Hematopoietic multipotent progenitor cell treated with erythropoietin and hydrocortisone succinate and interleukin-3 and kit ligand, for 4 days (in vitro differentiated cells): Measurements from ENCODE around the gene SLTM.
"Not testable (repeated sequence)": the region's sequence is repeated elsewhere in the genome, so short reads cannot be mapped to it uniquely, and the experiment has no call there.

Source experiments
- DNase-seq: peaks from one replicate; pipeline ENCODE4 v3.0.0-alpha.2; 2015

The SLTM gene

DNA sequence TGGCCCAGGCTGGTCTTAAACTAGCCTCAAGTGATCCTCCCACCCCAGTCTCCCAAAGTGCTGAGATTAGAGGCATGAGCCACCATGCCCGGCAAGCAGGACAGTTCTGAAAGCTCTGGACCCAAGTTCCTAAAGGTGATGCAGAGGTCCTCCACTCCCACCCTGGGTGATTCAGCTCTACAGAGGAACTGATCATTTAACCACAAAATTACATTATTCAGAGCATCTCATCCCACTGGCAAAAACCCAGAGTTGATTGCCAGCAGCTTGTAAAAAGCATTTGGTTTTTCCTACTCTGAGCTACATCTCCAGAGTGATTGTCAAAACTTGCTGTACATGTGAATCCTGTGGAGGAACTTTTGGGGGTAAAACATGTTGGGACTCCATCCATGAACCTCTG, 60.2 kb downstream of the SLTM start:
- DNase-seq, result peak; percentile 15

DNA sequence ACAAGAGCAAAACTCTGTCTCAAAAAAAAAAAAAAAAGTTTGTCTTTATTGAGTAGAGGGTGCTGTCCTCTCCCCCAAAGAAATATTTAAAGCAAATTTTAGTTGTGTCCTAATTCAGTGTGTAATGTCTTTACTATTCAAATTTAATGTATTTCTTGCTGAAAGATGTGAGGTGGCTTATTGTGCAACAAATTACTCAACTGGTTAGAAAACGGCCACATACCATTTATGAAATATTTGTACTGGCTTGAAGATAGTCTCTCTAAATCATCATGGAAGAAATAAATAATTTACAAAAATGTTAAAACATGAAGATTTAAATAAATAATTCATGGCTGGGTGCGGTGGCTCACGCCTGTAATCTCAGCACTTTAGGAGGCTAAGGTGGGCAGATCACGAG, 63.0 kb downstream of the SLTM start:
- DNase-seq, result peak; percentile 40

DNA sequence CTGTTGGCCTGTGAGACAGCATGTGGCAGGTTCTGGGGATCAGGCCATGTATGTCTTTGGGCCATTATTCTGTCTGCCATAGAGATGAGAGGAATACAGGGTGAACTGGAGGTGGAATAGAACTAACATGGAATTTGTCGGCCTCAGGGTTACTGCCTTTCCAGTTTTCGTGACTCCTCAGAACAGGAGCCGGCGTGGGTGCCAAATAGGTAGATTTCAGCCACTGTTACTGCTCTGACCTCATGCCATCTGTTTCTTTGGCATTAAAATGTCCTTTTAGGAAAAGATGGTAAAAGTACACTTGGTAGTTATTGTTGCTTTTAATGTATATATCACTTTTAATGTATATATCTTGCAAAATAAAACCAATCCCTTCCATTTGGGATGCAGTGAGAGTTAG, 65.6 kb downstream of the SLTM start:
- DNase-seq, result no peak

DNA sequence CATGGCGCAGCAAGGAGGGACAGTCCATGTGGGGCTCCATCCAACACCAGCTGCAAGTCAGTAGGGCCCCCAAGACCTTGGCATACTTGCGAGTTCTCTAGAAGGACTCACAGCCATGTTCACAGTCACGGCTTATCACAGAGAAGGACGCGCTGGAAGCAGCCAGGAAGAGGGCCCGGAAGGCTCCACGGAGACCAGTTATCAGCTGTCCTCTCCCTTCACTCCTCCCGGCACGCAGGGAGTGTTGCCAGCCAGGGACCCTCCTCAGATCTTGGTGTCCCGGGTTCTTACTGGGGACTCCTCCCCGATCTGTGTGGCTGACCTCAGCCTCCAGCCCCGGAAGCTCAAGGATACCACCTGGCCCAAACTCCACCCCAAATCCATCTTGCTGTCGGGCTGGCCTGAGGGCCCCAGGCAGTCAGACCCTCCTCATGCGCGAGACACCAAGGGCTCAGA, 68.0 kb downstream of the SLTM start:
- DNase-seq, result no peak

DNA sequence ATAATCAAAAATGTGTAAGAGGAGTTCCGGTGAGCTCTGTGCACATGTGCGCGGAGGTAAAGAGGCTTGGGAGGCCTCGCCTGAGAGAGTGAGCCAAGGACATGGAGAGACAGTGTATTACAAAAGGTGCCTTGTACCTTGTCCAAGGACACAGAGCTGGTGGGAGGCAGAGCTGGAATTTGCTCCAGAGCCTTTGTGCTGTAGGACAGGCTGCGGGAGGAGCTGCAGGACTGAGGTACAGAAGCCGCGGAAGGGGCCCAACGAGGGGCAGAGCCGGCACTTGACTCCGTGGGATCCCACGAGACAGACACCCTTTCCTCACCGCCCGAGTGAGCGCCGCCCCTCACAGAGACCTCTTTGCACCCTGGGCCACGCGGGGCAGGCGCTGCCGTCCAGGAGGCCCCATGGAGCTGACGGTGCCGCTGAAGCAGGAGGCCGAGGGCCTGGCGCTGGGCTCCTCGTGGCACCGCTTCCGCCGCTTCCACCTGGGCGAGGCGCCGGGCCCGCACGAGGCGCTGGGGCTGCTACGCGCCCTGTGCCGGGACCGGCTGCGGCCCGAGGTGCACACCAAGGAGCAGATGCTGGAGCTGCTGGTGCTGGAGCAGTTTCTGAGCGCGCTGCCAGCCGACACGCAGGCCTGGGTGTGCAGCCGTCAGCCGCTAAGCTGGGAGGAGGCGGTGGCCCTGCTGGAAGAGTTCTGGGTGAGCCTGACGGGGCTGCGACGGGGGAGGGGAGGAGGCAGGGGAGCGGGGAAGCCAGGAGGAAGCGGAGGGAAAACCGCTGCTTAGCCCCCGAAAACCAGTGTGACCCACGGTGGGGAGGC, 68.7 kb downstream of the SLTM start:
- peak; percentile 43 for DNase-seq

DNA sequence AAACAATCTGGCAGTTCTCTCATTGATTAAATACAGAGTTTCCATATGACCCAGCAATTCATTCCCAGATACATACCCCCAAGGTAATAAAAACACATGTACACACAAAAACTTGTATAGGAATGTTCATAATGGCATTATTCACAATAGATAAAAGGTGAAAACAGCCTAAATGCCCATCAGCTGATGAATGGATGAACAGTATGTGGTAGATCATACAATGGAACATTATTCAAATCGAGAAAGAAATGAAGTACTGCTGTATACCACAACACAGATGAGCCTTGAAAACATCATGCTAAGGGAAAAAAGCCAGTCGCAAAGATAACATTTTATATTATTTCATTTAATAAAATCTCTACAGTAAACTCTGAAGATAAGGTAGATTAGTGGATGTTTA, 71.2 kb downstream of the SLTM start:
- no peak for DNase-seq

DNA sequence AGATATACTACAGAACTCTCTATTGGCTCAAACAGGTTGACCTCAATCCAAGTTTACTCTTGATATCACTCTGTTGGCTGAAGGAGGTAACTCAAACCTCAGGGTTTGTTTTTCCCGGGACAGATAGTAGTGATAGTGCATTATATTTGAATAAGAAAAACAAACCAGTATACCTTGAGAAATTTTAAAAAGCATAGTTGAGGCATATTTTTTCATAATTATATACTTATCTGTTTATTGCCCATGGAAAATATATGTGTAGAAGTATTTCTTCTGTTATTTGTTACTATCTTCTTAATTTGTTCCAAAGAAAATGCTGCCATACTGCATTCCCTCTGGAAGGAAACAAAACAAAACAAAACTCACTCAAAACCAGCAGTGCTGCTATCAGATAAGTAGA, 76.9 kb downstream of the SLTM start:
- DNase-seq, result not testable (repeated sequence)

- no peak for DNase-seq
Observed at GRCh38 chr15:58856086-58856485, 77.4 kb downstream of the SLTM start.

GRCh38 chr15:58854593-58854992, 78.9 kb downstream of the SLTM start:
- no peak for DNase-seq

DNA sequence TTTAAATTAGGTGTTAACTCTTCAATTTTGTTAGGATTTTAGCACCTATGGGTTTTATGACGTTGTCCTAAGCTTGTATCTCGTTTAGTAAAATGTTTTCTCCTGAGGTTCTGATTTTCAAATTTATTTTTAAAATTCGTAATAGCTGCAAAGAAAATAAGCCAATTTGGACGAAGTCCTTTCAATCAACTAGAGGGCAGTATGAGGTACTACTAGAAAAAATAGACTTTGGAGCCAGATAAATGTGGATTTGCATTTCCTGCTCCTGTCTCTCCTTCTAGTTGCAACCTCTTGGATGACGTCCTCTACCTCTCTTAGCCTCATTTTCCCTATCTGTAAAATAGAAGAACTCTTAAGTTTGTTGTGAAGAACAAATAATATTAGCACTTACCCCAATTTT, 81.1 kb downstream of the SLTM start:
- DNase-seq, result peak; percentile 54

GRCh38 chr15:58851205-58851604, 82.3 kb downstream of the SLTM start:
- DNase-seq, result not testable (repeated sequence)

GRCh38 chr15:58842713-58843396, 90.6 kb downstream of the SLTM start:
- DNase-seq, result peak; percentile 10

GRCh38 chr15:58840048-58840447, 93.4 kb downstream of the SLTM start:
- DNase-seq, result no peak

GRCh38 chr15:58839485-58839884, 94.0 kb downstream of the SLTM start:
- DNase-seq, result peak; percentile 63

DNA sequence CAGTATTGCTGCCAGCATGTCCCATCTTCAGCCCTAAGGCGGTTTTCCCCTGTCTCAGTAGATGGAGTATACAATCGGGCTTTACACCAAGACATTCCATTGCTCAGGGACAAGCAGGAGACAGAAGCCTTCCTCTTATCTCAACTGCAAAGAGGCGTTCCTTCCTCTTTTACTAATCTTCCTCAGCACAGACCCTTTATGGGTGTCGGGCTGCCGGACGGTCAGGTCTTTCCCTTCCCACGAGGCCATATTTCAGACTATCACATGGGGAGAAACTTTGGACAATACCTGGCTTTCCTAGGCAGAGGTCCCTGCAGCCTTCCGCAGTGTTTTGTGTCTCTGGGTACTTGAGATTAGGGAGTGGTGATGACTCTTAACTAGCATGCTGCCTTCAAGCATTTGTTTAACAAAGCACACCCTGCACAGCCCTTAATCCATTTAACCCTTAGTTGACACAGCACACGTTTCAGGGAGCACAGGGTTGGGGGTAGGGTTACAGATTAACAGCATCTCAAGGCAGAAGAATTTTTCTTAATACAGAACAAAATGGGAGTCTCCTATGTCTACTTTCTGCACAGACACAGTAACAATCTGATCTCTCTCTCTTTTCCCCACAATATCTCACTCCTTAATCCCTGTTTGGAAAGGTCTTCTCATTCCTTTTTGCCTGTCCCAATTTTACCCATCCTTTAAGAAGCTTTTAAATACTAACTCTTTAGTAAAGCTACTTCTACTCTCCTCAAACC, 99.6 kb downstream of the SLTM start:
- peak; percentile 78 for DNase-seq

DNA sequence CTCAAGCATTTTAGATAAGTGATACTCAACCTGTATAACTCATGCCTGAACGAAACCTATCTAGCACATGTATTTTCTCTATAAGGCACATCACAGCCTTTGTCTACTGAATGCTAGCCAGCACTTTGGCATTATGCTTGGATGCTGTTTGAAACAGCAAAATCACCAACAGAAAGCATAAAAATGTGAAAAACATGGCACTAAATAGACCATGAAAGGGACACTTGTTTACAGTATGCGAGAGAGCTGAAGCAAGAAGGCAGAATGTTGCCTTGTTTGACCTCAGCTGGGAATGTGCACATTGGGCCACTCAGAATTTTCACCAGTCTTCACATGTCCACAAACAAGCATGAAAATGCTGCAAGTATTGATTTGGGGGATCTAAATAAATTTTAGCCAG, 102.9 kb downstream of the SLTM start:
- no peak for DNase-seq
